ENCODE measurements around the gene KLHL42. TPM values are rescaled to one million over a fixed set of nuclear protein-coding genes. Genes with fewer than 3 reads are reported as not detected.

The KLHL42 gene
- total RNA-seq, 2 donors from 2014 or later = 30.4 to 53.0 TPM

DNA sequence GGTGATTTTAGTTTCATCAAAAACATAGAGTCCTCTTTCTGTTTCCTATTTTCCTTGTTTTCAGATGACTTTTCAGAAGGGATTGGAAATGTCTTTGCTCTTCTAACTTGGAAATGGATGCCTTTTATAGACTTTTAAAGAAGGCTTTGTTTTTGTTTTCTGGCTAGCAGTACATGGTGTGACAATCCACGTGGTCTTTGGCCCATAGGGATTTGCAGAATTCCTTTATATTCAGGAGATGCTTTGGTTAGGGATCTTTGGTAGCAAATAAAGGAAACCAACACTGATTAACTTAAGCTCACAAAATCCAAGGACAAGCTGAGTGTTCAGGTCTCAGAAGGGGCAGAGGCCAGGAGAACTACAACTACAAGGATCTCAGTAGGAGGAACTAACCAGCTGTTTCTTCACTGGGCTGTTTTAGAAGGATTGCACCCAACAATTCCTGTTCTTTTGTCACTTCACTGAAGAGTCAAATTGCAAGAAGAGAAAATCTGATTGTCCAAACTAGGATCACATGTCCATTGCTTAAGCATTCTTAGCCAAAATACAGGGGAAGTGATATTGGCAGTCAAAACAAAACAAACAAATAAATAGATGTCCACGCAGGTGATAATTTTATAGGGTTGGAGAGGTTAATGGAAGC lies 58.6 kb downstream of the KLHL42 start:
- no peak overlapping the region for H3K27ac Mint-ChIP-seq
- WGBS, 2 experiments (ENCODE audit: insufficient coverage in 1 of 2, insufficient read length in 1 of 2) = 71 to 86% methylated on average over 1 to 2 of the region's 2 CpGs
- H3K27me3 Mint-ChIP-seq (ENCODE audit: insufficient read depth) = no peaks in the 10 kb centered on the region
- no peak for DNase-seq
- H3K9ac ChIP-seq (ENCODE audit: extremely low read depth, low read length, poor library complexity, severe bottlenecking) = no peak overlapping the region
- H3K36me3 Mint-ChIP-seq (ENCODE audit: low read depth) = no peaks in the 10 kb centered on the region
- peaks cover 5% of the 10 kb centered on the region for H3K9me3 Mint-ChIP-seq
- no peaks in the 10 kb centered on the region for H3K36me3 ChIP-seq (ENCODE audit: control insufficient read depth, insufficient read depth, low read length)
- peaks cover 9% of the 10 kb centered on the region for H3K9me3 ChIP-seq (ENCODE audit: control insufficient read depth, low read length)
- H3K4me3 Mint-ChIP-seq = no peak overlapping the region
- no peak overlapping the region for H3K4me3 ChIP-seq (ENCODE audit: low read length)
- peaks cover 8% of the 10 kb centered on the region for H3K4me1 Mint-ChIP-seq
- H3K27me3 ChIP-seq (ENCODE audit: control insufficient read depth, insufficient read depth, low read length, poor library complexity, severe bottlenecking) = no peaks in the 10 kb centered on the region
- no peak for TF ChIP-seq CTCF (conservative IDR thresholded peaks at IDR 0.05)
- no peaks in the 10 kb centered on the region for H3K4me1 ChIP-seq (ENCODE audit: control insufficient read depth, insufficient read depth, low read length)
- H3K27ac ChIP-seq (ENCODE audit: low read depth, low read length) = no peak overlapping the region

DNA sequence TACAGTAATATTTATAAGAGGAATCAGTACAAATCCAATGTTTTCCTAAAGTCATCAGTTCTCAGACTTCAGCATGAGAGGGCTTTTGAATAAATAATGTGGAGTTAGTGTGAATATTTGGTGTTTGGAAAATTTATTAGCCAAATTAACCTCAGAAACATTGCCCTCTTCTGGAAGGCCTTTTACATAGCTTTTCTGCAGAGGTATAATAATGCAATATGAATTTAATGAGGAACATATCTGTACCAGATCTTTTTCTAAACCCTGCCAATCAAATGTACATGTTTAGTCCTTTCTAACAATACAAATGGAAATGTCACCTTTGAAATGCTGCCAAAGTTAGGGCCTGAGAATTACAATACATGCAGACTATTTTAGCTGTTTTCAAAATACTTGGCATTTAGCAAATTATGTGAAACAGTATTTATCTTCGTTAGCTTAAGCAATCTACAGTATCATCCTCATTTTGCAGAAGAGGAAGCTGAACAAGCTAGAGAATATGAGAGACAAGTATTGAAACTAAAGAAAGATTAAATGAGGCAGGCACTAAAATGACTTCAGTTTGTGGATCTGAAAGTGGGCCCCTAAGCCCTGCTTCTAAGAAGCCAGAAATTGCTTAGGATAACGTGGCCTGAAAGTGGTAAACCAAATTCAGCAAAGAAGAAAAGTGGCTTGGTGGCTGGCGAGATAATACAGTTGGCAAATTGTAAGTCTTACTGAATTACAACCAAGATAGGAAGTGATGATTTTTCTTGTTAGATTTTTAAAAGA lies 60.4 kb downstream of the KLHL42 start:
- peaks cover 18% of the 10 kb centered on the region for H3K4me1 Mint-ChIP-seq
- no peak for DNase-seq
- peak; percentile 57 for TF ChIP-seq CTCF (conservative IDR thresholded peaks at IDR 0.05)
- no peak overlapping the region for H3K4me3 Mint-ChIP-seq
- Histone ChIP-seq H3K27me3 (ENCODE audit: control insufficient read depth, insufficient read depth, low read length, poor library complexity, severe bottlenecking) (no peaks in the 10 kb centered on the region), H3K36me3 (ENCODE audit: control insufficient read depth, insufficient read depth, low read length) (no peaks in the 10 kb centered on the region), H3K9ac (ENCODE audit: extremely low read depth, low read length, poor library complexity, severe bottlenecking) (no peak overlapping the region), H3K27ac (ENCODE audit: low read depth, low read length) (no peak overlapping the region), H3K4me1 (ENCODE audit: control insufficient read depth, insufficient read depth, low read length) (peaks cover 6% of the 10 kb centered on the region), H3K4me3 (ENCODE audit: low read length) (no peak overlapping the region), H3K9me3 (ENCODE audit: control insufficient read depth, low read length) (no peaks in the 10 kb centered on the region)
- no peaks in the 10 kb centered on the region for H3K36me3 Mint-ChIP-seq (ENCODE audit: low read depth)
- H3K9me3 Mint-ChIP-seq = peaks cover 2% of the 10 kb centered on the region
- WGBS, 2 experiments (ENCODE audit: insufficient coverage in 1 of 2, insufficient read length in 1 of 2) = 92 to 100% methylated on average over 2 to 3 of the region's 3 CpGs
- no peaks in the 10 kb centered on the region for H3K27me3 Mint-ChIP-seq (ENCODE audit: insufficient read depth)
- H3K27ac Mint-ChIP-seq = no peak overlapping the region

GRCh38 chr12:27841392-27841882 lies 61.4 kb downstream of the KLHL42 start:
- Histone ChIP-seq H3K4me1 (ENCODE audit: control insufficient read depth, insufficient read depth, low read length) (peaks cover 6% of the 10 kb centered on the region), H3K9me3 (ENCODE audit: control insufficient read depth, low read length) (no peaks in the 10 kb centered on the region), H3K27ac (ENCODE audit: low read depth, low read length) (no peak overlapping the region), H3K4me3 (ENCODE audit: low read length) (no peak overlapping the region), H3K9ac (ENCODE audit: extremely low read depth, low read length, poor library complexity, severe bottlenecking) (no peak overlapping the region), H3K27me3 (ENCODE audit: control insufficient read depth, insufficient read depth, low read length, poor library complexity, severe bottlenecking) (no peaks in the 10 kb centered on the region), H3K36me3 (ENCODE audit: control insufficient read depth, insufficient read depth, low read length) (no peaks in the 10 kb centered on the region)
- no peak overlapping the region for H3K27ac Mint-ChIP-seq
- 90 to 91% methylated on average over 2 to 5 of the region's 5 CpGs for WGBS, 2 experiments (ENCODE audit: insufficient coverage in 1 of 2, insufficient read length in 1 of 2)
- peaks cover 18% of the 10 kb centered on the region for H3K4me1 Mint-ChIP-seq
- H3K36me3 Mint-ChIP-seq (ENCODE audit: low read depth) = no peaks in the 10 kb centered on the region
- no peak overlapping the region for H3K4me3 Mint-ChIP-seq
- TF ChIP-seq CTCF (conservative IDR thresholded peaks at IDR 0.05) = no peak
- H3K9me3 Mint-ChIP-seq = peaks cover 3% of the 10 kb centered on the region
- no peaks in the 10 kb centered on the region for H3K27me3 Mint-ChIP-seq (ENCODE audit: insufficient read depth)
- no peak for DNase-seq

Measured in endodermal cell (in vitro differentiated cells).